HepG2 (cell line): ENCODE data around the gene L3MBTL4.

Experiments used
- BRCA1 ChIP-seq: sonication (generic); formaldehyde crosslinking; IDR thresholded peaks from 2 replicates; pipeline ENCODE4 v1.4.0; 2020; ENCODE audit warnings: missing genetic modification reagents
- KDM1A ChIP-seq: IDR thresholded peaks from 2 replicates; pipeline ENCODE4 v1.6.1; 2016; ENCODE audit warnings: missing compliant biosample characterization

GRCh38 chr18:6088432-6088831 is 326.3 kb downstream of the L3MBTL4 start:
- TF ChIP-seq BRCA1 (CRISPR knock-in tag), result no peak
- TF ChIP-seq KDM1A (CRISPR knock-in tag), result no peak
